Duodenal mucosa (tissue), 2 donors: Measurements from ENCODE around the gene CPEB1.

Experiments used
- H3K27ac ChIP-seq: one replicate; pipeline ENCODE4 v1.7.0; 2013; ENCODE audit warnings: low read depth, low read length
- H3K27me3 ChIP-seq, 2 donors: one replicate each; pipeline ENCODE4 v1.7.0; 2013; ENCODE audit warnings: low read length in 2 of 2, control low read depth in 1 of 2; ENCODE audit not compliant: insufficient read depth in 2 of 2, control insufficient read depth in 1 of 2
- H3K36me3 ChIP-seq, 2 donors: one replicate each; pipeline ENCODE4 v1.7.0; 2013; ENCODE audit warnings: low read length in 2 of 2, control low read depth in 1 of 2; ENCODE audit not compliant: insufficient read depth in 2 of 2, control insufficient read depth in 1 of 2
- H3K4me1 ChIP-seq, 2 donors: one replicate each; pipeline ENCODE4 v1.7.0; 2013; ENCODE audit warnings: low read length in 2 of 2, control low read depth in 1 of 2; ENCODE audit not compliant: insufficient read depth in 2 of 2, control insufficient read depth in 1 of 2
- H3K4me3 ChIP-seq, 2 donors: one replicate each; pipeline ENCODE4 v1.7.0; 2013; ENCODE audit warnings: low read length in 2 of 2, low read depth in 1 of 2
- H3K9ac ChIP-seq, 2 donors: one replicate each; pipeline ENCODE4 v1.7.0; 2013; ENCODE audit warnings: low read length in 2 of 2, low read depth in 1 of 2
- H3K9me3 ChIP-seq, 2 donors: one replicate each; pipeline ENCODE4 v1.7.0; 2013; ENCODE audit warnings: low read length in 2 of 2, control low read depth in 1 of 2; ENCODE audit not compliant: control insufficient read depth in 1 of 2

Gene CPEB1

GRCh38 chr15:82641129-82641798 is 5.9 kb downstream of the CPEB1 start:
- no peaks in the 10 kb centered on the region for H3K9me3 ChIP-seq
- no peak overlapping the region for H3K27ac ChIP-seq
- H3K27me3 ChIP-seq: peaks cover 10 to 25% of the 10 kb centered on the region in 2 donors
- no peak overlapping the region for H3K4me3 ChIP-seq
- no peaks in the 10 kb centered on the region for H3K36me3 ChIP-seq
- H3K4me1 ChIP-seq: no peaks in the 10 kb centered on the region
- H3K9ac ChIP-seq: no peak overlapping the region

- Histone ChIP-seq H3K4me1 (no peaks in the 10 kb centered on the region), H3K9me3 (no peaks in the 10 kb centered on the region), H3K27me3 (peaks cover 6 to 19% of the 10 kb centered on the region in 2 donors), H3K36me3 (no peaks in the 10 kb centered on the region), H3K9ac (no peak overlapping the region), H3K4me3 (no peak overlapping the region), H3K27ac (no peak overlapping the region)
These were observed 6.5 kb downstream of the CPEB1 start for GRCh38 chr15:82640672-82641071.

GRCh38 chr15:82635798-82636197 is 11.4 kb downstream of the CPEB1 start:
- Histone ChIP-seq H3K27me3 (peaks cover 3 to 12% of the 10 kb centered on the region in 2 donors), H3K9me3 (no peaks in the 10 kb centered on the region), H3K27ac (no peak overlapping the region), H3K9ac (no peak overlapping the region), H3K4me1 (no peaks in the 10 kb centered on the region), H3K4me3 (no peak overlapping the region), H3K36me3 (no peaks in the 10 kb centered on the region)

DNA sequence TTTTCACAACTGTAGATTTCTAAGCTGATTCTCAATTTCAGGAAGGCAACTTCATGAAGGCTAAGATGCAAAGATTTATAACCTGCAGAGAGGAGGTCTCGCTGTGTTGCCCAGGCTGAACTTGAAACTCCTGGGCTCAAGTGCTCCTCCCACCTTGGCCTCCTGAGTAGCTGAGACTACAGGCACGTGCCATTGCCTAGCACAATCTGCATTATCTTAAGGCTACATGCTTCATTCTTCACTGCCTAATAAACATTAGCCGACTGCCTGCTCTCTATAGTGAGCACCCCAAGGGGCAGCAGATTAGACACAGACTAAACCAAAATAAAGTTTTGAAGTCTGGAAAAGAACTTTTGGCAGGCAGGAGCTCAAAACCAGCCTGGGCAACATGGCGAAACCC is 17.1 kb downstream of the CPEB1 start:
- Histone ChIP-seq H3K36me3 (no peaks in the 10 kb centered on the region), H3K27ac (no peak overlapping the region), H3K9ac (no peak overlapping the region), H3K27me3 (no peaks in the 10 kb centered on the region), H3K9me3 (no peaks in the 10 kb centered on the region), H3K4me3 (no peak overlapping the region), H3K4me1 (no peaks in the 10 kb centered on the region)

DNA sequence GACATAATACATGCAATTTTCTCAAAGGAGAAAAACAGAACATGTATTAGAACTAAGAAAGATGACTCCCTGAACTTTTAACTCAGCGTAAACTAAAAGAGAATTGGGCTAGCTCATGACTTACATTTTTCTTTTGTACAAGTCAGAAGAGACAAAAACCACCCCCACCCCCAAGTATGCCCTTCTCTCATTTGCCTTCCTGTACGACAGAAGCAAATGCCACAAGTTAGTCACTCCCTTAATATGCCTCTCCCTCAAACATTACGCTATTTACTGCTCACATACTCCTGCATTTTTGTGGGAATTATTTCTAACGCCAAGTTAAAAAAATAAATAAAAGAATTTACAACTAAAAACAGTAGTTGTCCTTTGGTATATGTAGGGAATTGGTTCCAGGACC is 22.0 kb downstream of the CPEB1 start:
- no peak overlapping the region for H3K9ac ChIP-seq
- no peaks in the 10 kb centered on the region for H3K4me1 ChIP-seq
- no peaks in the 10 kb centered on the region for H3K27me3 ChIP-seq
- H3K36me3 ChIP-seq: no peaks in the 10 kb centered on the region
- H3K9me3 ChIP-seq: no peaks in the 10 kb centered on the region
- H3K4me3 ChIP-seq: no peak overlapping the region
- H3K27ac ChIP-seq: no peak overlapping the region

- H3K9ac ChIP-seq: no peak overlapping the region
- peaks cover 0 to 3% of the 10 kb centered on the region in 2 donors for H3K27me3 ChIP-seq
- no peaks in the 10 kb centered on the region for H3K36me3 ChIP-seq
- H3K4me1 ChIP-seq: no peaks in the 10 kb centered on the region
- H3K4me3 ChIP-seq: no peak overlapping the region
- H3K9me3 ChIP-seq: no peaks in the 10 kb centered on the region
- no peak overlapping the region for H3K27ac ChIP-seq
These were observed 22.7 kb downstream of the CPEB1 start for GRCh38 chr15:82624438-82624837.

DNA sequence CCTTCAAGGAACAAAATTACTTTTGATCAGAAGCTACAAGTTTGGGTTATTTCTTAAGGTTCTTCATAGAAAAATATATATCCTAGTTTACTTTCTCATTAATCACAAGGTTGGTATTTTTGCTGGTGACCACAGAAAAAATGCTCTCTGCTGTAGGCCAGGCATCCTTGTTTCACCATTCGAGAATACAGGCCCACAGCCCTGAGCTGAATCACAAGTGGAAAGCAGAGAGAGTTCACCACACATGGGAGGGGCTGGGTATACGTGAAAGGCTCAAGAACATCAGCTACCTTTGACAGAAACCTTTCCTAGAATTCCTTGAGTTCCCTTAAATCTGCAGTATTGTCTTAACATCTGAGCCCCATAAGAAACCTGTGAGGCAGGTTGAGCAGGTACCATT is 23.2 kb downstream of the CPEB1 start:
- no peaks in the 10 kb centered on the region for H3K4me1 ChIP-seq
- H3K36me3 ChIP-seq: no peaks in the 10 kb centered on the region
- no peak overlapping the region for H3K4me3 ChIP-seq
- no peak overlapping the region for H3K9ac ChIP-seq
- peaks cover 0 to 3% of the 10 kb centered on the region in 2 donors for H3K27me3 ChIP-seq
- H3K27ac ChIP-seq: no peak overlapping the region
- no peaks in the 10 kb centered on the region for H3K9me3 ChIP-seq

- Histone ChIP-seq H3K27ac (no peak overlapping the region), H3K4me3 (no peak overlapping the region), H3K27me3 (peaks cover 0 to 3% of the 10 kb centered on the region in 2 donors), H3K9ac (no peak overlapping the region), H3K36me3 (no peaks in the 10 kb centered on the region), H3K9me3 (no peaks in the 10 kb centered on the region), H3K4me1 (no peaks in the 10 kb centered on the region)
These were observed 25.2 kb downstream of the CPEB1 start for GRCh38 chr15:82621970-82622369.

GRCh38 chr15:82613747-82614146 is 33.4 kb downstream of the CPEB1 start:
- Histone ChIP-seq H3K9me3 (no peaks in the 10 kb centered on the region), H3K4me1 (no peaks in the 10 kb centered on the region), H3K4me3 (no peak overlapping the region), H3K27me3 (no peaks in the 10 kb centered on the region), H3K27ac (no peak overlapping the region), H3K36me3 (no peaks in the 10 kb centered on the region), H3K9ac (no peak overlapping the region)

GRCh38 chr15:82611348-82611747 is 35.8 kb downstream of the CPEB1 start:
- H3K27ac ChIP-seq: no peak overlapping the region
- H3K36me3 ChIP-seq: no peaks in the 10 kb centered on the region
- no peaks in the 10 kb centered on the region for H3K9me3 ChIP-seq
- no peaks in the 10 kb centered on the region for H3K27me3 ChIP-seq
- H3K4me3 ChIP-seq: no peak overlapping the region
- no peaks in the 10 kb centered on the region for H3K4me1 ChIP-seq
- no peak overlapping the region for H3K9ac ChIP-seq

- H3K36me3 ChIP-seq: no peaks in the 10 kb centered on the region
- H3K9me3 ChIP-seq: no peaks in the 10 kb centered on the region
- no peak overlapping the region for H3K9ac ChIP-seq
- no peak overlapping the region for H3K4me3 ChIP-seq
- no peaks in the 10 kb centered on the region for H3K4me1 ChIP-seq
- no peak overlapping the region for H3K27ac ChIP-seq
- H3K27me3 ChIP-seq: no peaks in the 10 kb centered on the region
These were observed 45.0 kb downstream of the CPEB1 start for GRCh38 chr15:82602195-82602594.
